HL-60 (cell line): Measurements from ENCODE around the gene FGF12.

Experiments
- DNase-seq, 2 experiments: peaks; one replicate each; pipeline ENCODE4 v3.0.0-alpha.2; 2010 to 2020; ENCODE audit warnings: low read depth in 1 of 2, low spot score in 1 of 2
- H3K27ac ChIP-seq: fragments of 250-450 bp; sonication (Bioruptor Pico); replicated peaks from 2 replicates; pipeline ENCODE4 v1.5.1; 2020; ENCODE audit warnings: mild to moderate bottlenecking, moderate library complexity
- H3K27me3 ChIP-seq: fragments of 250-450 bp; sonication (Bioruptor Pico); 2 replicates; pipeline ENCODE4 v1.5.1; 2021; ENCODE audit warnings: mild to moderate bottlenecking, moderate library complexity; ENCODE audit not compliant: insufficient read depth, poor library complexity, severe bottlenecking
- H3K4me3 ChIP-seq: replicated peaks from 2 replicates; pipeline ENCODE4 v1.5.1; 2011; ENCODE audit warnings: mild to moderate bottlenecking, control low read depth, low read length; ENCODE audit not compliant: insufficient read depth
- GABPA ChIP-seq: IDR thresholded peaks from 2 replicates; pipeline ENCODE4 v1.6.1; 2012; ENCODE audit warnings: low read depth
- POLR2AphosphoS5 ChIP-seq: IDR thresholded peaks from 2 replicates; pipeline ENCODE4 v1.6.1; 2012; ENCODE audit warnings: low read depth
- SPI1 ChIP-seq: IDR thresholded peaks from 2 replicates; pipeline ENCODE4 v1.6.1; 2012; ENCODE audit warnings: low read depth, mild to moderate bottlenecking, borderline replicate concordance
- TF ChIP-seq, protein P1 (sequence below): IDR thresholded peaks from 2 replicates; pipeline ENCODE4 v1.6.1; 2012; ENCODE audit warnings: low read depth; ENCODE audit not compliant: insufficient replicate concordance
- TF ChIP-seq, protein P2 (sequence below): IDR thresholded peaks from one replicate; pipeline ENCODE4 v1.5.1; 2011; ENCODE audit warnings: low read length, control low read depth, inconsistent platforms; ENCODE audit not compliant: insufficient read depth

The FGF12 gene

DNA sequence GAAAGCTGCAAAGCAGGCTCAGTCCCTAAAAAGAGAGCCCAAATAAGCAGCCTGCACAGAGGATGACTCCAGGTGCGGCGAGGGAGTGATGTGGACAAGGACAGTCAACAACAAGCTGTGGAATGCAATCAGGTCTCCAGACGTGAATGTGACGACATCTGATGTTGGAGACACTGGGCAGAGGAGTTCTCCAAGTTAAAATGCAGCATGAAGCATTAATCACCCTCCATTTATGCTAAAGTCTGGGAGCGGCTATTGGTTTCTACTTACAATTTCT, 316.7 kb downstream of the FGF12 start:
- no peak overlapping the region for H3K4me3 ChIP-seq
- DNase-seq = no peak
- TF ChIP-seq, protein P1, sequence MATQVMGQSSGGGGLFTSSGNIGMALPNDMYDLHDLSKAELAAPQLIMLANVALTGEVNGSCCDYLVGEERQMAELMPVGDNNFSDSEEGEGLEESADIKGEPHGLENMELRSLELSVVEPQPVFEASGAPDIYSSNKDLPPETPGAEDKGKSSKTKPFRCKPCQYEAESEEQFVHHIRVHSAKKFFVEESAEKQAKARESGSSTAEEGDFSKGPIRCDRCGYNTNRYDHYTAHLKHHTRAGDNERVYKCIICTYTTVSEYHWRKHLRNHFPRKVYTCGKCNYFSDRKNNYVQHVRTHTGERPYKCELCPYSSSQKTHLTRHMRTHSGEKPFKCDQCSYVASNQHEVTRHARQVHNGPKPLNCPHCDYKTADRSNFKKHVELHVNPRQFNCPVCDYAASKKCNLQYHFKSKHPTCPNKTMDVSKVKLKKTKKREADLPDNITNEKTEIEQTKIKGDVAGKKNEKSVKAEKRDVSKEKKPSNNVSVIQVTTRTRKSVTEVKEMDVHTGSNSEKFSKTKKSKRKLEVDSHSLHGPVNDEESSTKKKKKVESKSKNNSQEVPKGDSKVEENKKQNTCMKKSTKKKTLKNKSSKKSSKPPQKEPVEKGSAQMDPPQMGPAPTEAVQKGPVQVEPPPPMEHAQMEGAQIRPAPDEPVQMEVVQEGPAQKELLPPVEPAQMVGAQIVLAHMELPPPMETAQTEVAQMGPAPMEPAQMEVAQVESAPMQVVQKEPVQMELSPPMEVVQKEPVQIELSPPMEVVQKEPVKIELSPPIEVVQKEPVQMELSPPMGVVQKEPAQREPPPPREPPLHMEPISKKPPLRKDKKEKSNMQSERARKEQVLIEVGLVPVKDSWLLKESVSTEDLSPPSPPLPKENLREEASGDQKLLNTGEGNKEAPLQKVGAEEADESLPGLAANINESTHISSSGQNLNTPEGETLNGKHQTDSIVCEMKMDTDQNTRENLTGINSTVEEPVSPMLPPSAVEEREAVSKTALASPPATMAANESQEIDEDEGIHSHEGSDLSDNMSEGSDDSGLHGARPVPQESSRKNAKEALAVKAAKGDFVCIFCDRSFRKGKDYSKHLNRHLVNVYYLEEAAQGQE = no peak
- no peak for TF ChIP-seq SPI1
- TF ChIP-seq, protein P2, sequence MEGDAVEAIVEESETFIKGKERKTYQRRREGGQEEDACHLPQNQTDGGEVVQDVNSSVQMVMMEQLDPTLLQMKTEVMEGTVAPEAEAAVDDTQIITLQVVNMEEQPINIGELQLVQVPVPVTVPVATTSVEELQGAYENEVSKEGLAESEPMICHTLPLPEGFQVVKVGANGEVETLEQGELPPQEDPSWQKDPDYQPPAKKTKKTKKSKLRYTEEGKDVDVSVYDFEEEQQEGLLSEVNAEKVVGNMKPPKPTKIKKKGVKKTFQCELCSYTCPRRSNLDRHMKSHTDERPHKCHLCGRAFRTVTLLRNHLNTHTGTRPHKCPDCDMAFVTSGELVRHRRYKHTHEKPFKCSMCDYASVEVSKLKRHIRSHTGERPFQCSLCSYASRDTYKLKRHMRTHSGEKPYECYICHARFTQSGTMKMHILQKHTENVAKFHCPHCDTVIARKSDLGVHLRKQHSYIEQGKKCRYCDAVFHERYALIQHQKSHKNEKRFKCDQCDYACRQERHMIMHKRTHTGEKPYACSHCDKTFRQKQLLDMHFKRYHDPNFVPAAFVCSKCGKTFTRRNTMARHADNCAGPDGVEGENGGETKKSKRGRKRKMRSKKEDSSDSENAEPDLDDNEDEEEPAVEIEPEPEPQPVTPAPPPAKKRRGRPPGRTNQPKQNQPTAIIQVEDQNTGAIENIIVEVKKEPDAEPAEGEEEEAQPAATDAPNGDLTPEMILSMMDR = no peak
- TF ChIP-seq POLR2AphosphoS5 = no peak
- TF ChIP-seq GABPA = no peak
- no peak overlapping the region for H3K27ac ChIP-seq
- peaks cover 37% of the 10 kb centered on the region for H3K27me3 ChIP-seq

DNA sequence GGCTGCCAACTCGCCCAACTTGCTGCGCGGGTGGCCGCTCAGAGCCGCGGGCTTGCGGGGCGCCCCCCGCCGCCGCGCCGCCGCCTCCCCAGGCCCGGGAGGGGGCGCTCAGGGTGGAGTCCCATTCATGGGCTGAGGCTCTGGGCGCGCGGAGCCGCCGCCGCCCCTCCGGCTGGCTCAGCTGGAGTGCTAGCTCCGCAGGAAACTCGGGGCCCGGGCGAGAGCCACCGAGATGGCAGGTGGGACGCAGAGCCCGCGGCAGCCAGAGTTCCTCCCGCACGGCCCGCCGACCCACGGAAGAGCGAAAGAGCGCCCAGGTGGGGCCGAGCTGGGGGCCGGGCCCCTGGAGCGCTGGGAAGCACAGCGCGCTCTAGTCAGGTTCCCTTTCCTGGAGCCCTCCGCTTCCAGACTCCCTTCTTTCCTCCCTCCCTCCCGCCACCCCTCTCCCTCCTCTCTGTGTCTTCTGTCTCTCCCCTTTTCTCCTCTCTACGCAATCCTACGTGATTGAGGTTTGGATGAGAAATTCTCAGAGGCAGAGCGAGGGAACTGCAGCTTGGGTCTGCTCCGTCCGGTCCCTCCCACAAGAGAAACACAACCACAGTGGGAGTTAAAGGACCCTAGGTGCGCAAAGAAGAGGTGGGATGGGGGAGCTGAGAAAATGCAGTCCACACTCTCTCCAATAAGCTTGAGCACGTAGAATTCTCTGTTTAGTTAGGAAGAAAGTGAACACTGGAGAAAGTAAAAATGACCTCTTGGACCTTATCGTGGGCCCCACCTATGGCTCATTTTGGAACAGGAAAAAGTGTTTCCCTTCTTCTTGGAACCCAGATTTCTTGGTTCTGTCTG, 317.3 kb downstream of the FGF12 start:
- no peak for DNase-seq
- H3K27me3 ChIP-seq = peaks cover 37% of the 10 kb centered on the region
- H3K27ac ChIP-seq = no peak overlapping the region
- H3K4me3 ChIP-seq = no peak overlapping the region
- TF ChIP-seq GABPA (no peak), SPI1 (no peak), POLR2AphosphoS5 (no peak)
- TF ChIP-seq, protein P2 = no peak
- TF ChIP-seq, protein P1 = no peak

DNA sequence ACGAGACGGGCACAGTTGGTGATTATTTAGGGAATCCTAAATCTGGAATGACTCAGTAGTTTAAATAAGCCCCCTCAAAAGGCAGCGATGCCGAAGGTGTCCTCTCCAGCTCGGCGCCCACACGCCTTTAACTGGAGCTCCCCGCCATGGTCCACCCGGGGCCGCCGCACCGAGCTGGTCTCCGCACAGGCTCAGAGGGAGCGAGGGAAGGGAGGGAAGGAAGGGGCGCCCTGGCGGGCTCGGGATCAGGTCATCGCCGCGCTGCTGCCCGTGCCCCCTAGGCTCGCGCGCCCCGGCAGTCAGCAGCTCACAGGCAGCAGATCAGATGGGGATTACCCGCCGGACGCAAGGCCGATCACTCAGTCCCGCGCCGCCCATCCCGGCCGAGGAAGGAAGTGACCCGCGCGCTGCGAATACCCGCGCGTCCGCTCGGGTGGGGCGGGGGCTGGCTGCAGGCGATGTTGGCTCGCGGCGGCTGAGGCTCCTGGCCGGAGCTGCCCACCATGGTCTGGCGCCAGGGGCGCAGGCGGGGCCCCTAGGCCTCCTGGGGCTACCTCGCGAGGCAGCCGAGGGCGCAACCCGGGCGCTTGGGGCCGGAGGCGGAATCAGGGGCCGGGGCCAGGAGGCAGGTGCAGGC, 318.0 kb downstream of the FGF12 start:
- Histone ChIP-seq H3K4me3 (no peak overlapping the region), H3K27ac (no peak overlapping the region), H3K27me3 (peaks cover 37% of the 10 kb centered on the region)
- TF ChIP-seq GABPA (no peak), SPI1 (no peak; the same call in 1 of the 2 replicates), POLR2AphosphoS5 (no peak)
- TF ChIP-seq, protein P2 = no peak
- TF ChIP-seq, protein P1 = no peak
- DNase-seq = no peak
